Mucosa of rectum (tissue), 2 donors: ENCODE results near the gene RPP40.
"Not testable (repeated sequence)": the region's sequence is repeated elsewhere in the genome, so short reads cannot be mapped to it uniquely, and the experiment has no call there.

ENCODE experiments used
- H3K27ac ChIP-seq, 2 donors: one replicate each; pipeline ENCODE4 v1.7.0; 2013; ENCODE audit warnings: inconsistent platforms in 2 of 2, low read depth in 2 of 2, low read length in 2 of 2
- H3K27me3 ChIP-seq, 2 donors: one replicate each; pipeline ENCODE4 v1.7.0; 2013; ENCODE audit warnings: low read length in 2 of 2; ENCODE audit not compliant: control insufficient read depth in 2 of 2, insufficient read depth in 2 of 2
- H3K36me3 ChIP-seq, 2 donors: one replicate each; pipeline ENCODE4 v1.7.0; 2013; ENCODE audit warnings: low read length in 2 of 2; ENCODE audit not compliant: control insufficient read depth in 2 of 2, insufficient read depth in 2 of 2
- H3K4me1 ChIP-seq, 2 donors: one replicate each; pipeline ENCODE4 v1.7.0; 2013; ENCODE audit warnings: low read length in 2 of 2, mild to moderate bottlenecking in 1 of 2; ENCODE audit not compliant: control insufficient read depth in 2 of 2, insufficient read depth in 2 of 2
- H3K4me3 ChIP-seq, 2 donors: one replicate each; pipeline ENCODE4 v1.7.0; 2013; ENCODE audit warnings: low read length in 2 of 2
- H3K9ac ChIP-seq, 2 donors: one replicate each; pipeline ENCODE4 v1.7.0; 2013; ENCODE audit warnings: low read length in 2 of 2, low read depth in 1 of 2, mild to moderate bottlenecking in 1 of 2
- H3K9me3 ChIP-seq, 2 donors: one replicate each; pipeline ENCODE4 v1.7.0; 2013; ENCODE audit warnings: low read length in 2 of 2; ENCODE audit not compliant: control insufficient read depth in 2 of 2
- donor health status: healthy.
- donor health status: Normal muscosa, but diverticular disease.

Gene RPP40

DNA sequence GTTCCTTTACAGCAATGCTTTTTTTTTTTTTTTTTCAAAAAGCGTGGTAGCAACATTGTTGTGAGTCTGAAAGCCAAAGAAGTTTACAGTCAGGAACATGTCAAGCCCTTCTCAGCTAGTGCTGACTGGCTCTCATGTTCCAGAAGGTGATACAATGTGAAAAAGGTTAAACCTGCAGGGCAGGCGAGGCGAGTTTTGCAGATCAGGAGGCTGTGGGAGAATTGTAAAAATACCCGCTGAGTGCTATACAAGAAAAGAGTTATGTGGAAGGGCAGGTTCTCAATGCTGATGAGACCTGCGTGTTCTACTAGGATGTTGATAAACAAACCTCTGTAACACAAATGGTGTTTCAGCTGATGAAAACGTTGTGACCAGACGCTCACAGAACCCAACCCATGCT is 30.9 kb upstream of the RPP40 start:
- Histone ChIP-seq H3K36me3 (no peaks in the 10 kb centered on the region), H3K4me1 (no peaks in the 10 kb centered on the region), H3K4me3 (no peak overlapping the region), H3K9me3 (no peaks in the 10 kb centered on the region), H3K9ac (no peak overlapping the region), H3K27me3 (no peaks in the 10 kb centered on the region), H3K27ac (no peak overlapping the region)

DNA sequence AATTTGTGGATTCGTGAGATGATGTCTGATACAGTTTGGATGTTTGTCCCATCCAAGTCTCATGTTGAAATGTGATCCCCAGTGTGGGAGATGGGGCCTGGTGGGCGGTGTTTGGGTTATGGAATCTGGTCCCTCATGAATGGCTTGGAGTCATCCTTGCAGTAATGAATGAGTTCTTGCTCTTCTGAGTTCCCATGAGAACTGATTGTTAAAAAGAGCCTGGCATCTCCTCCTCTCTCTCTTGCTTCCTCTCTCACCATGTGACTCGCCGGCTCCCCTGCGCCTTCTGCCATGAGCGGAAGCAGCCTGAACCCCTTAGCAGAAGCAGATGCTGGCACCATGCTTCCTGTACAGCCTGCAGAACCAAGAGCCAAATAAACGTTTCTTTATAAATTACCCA is 30.5 kb upstream of the RPP40 start:
- Histone ChIP-seq H3K4me1 (no peaks in the 10 kb centered on the region), H3K27me3 (no peaks in the 10 kb centered on the region), H3K4me3 (no peak overlapping the region), H3K9me3 (no peaks in the 10 kb centered on the region), H3K9ac (no peak overlapping the region), H3K36me3 (no peaks in the 10 kb centered on the region), H3K27ac (no peak overlapping the region)

GRCh38 chr6:5033214-5033904 is 29.5 kb upstream of the RPP40 start:
- H3K27ac ChIP-seq, H3K36me3 ChIP-seq, H3K4me3 ChIP-seq, H3K27me3 ChIP-seq, H3K9me3 ChIP-seq, H3K9ac ChIP-seq, H3K4me1 ChIP-seq: not testable (repeated sequence)

DNA sequence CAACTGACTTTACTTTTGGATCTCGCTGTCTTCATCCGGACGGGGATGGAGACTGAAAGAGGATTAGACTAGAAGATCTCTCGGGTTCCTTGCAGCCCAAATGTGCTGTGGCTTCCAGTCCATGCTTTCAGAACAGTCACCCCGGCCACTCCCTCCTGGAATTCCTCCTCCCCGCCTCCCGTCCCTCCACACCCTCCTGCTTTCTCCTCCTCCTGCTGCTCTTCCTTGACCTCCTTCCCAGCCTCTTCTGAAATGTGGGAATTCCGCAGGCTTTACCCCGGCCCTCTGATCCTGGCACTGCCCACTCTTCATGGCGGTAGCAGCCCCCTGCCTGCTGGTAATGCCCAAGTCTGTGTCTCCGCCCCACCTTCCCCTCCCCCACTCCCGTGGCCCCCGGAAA is 28.9 kb upstream of the RPP40 start:
- peak overlapping the region; percentile 7 to 12 for H3K4me3 ChIP-seq
- not testable (repeated sequence) for H3K9me3 ChIP-seq, H3K27ac ChIP-seq, H3K36me3 ChIP-seq, H3K9ac ChIP-seq, H3K4me1 ChIP-seq, H3K27me3 ChIP-seq

- no peak overlapping the region for H3K4me3 ChIP-seq
- no peaks in the 10 kb centered on the region for H3K36me3 ChIP-seq
- no peaks in the 10 kb centered on the region for H3K9me3 ChIP-seq
- peaks cover 0 to 5% of the 10 kb centered on the region in 2 donors for H3K4me1 ChIP-seq
- no peak overlapping the region for H3K27ac ChIP-seq
- H3K27me3 ChIP-seq = no peaks in the 10 kb centered on the region
- H3K9ac ChIP-seq = no peak overlapping the region
Observed at GRCh38 chr6:5031150-5031549, 27.3 kb upstream of the RPP40 start.

GRCh38 chr6:5030596-5031136 is 26.8 kb upstream of the RPP40 start:
- no peak overlapping the region for H3K27ac ChIP-seq
- no peaks in the 10 kb centered on the region for H3K27me3 ChIP-seq
- H3K4me3 ChIP-seq = no peak overlapping the region
- no peaks in the 10 kb centered on the region for H3K9me3 ChIP-seq
- H3K9ac ChIP-seq = no peak overlapping the region
- H3K36me3 ChIP-seq = no peaks in the 10 kb centered on the region
- H3K4me1 ChIP-seq = peaks cover 0 to 8% of the 10 kb centered on the region in 2 donors

DNA sequence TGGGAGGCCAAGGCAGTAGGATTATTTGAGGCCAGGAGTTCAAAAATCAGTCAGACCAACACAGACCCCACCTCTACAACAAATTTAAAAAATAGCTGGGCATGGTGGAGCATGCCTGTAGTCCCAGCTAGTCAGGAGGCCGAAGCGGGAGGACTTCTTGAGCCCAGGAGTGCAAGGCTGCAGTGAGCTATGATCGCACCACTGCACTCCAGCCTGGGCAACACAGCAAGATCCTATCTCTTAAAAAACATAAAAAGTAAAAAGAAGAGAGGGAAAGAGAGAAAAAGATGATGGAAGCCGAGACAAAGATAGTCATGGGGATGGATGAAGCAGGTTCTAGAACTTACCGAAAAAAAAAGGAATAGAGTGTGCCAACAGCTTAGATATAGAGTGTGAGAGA is 25.8 kb upstream of the RPP40 start:
- Histone ChIP-seq H3K9ac (no peak overlapping the region), H3K4me3 (no peak overlapping the region), H3K36me3 (no peaks in the 10 kb centered on the region), H3K27me3 (no peaks in the 10 kb centered on the region), H3K27ac (no peak overlapping the region), H3K4me1 (peaks cover 3 to 11% of the 10 kb centered on the region in 2 donors), H3K9me3 (no peaks in the 10 kb centered on the region)

DNA sequence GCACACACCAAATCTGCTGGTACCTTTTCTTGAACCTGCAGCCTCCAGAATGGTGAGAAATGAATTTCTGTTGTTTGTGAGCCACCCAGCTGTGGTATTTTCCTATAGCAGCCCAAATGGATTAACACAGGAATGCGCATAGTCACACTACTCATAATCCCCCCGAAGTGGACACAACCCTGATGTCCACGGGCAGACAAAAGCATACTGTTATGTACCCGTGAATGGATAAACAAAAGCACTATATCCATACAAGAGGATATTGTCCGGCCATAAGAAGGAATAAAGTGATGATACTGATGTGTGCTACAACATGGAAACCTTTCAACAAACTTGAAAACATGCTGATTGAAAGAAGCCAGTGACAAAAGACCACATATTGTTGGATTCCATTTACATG is 25.1 kb upstream of the RPP40 start:
- Histone ChIP-seq H3K4me1 (peaks cover 3 to 11% of the 10 kb centered on the region in 2 donors), H3K36me3 (no peaks in the 10 kb centered on the region), H3K4me3 (no peak overlapping the region), H3K9ac (no peak overlapping the region), H3K9me3 (no peaks in the 10 kb centered on the region), H3K27ac (no peak overlapping the region), H3K27me3 (no peaks in the 10 kb centered on the region)

DNA sequence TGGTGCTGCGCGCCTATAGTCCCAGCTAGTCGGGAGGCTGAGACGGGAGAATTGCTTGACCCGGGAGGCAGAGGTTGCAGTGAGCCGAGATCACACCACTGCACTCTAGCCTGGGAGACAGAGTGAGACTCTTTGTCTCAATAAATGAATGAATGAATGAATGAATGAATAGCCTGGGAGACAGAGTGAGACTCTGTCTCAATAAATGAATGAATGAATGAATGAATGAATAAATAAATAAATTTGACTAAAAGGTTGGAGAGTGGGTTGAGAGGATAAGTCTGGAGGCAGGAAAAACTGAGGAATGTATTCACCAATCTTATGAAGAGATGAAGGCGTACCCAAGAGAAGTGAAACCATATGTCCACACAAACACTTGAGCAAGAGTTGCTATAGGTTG is 24.5 kb upstream of the RPP40 start:
- no peaks in the 10 kb centered on the region for H3K9me3 ChIP-seq
- H3K9ac ChIP-seq = no peak overlapping the region
- H3K4me1 ChIP-seq = peaks cover 3 to 11% of the 10 kb centered on the region in 2 donors
- H3K4me3 ChIP-seq = no peak overlapping the region
- no peaks in the 10 kb centered on the region for H3K36me3 ChIP-seq
- H3K27ac ChIP-seq = no peak overlapping the region
- no peaks in the 10 kb centered on the region for H3K27me3 ChIP-seq

GRCh38 chr6:5025911-5026819 is 22.3 kb upstream of the RPP40 start:
- no peaks in the 10 kb centered on the region for H3K27me3 ChIP-seq
- H3K27ac ChIP-seq = peak overlapping the region; percentile 60 to 64
- no peaks in the 10 kb centered on the region for H3K36me3 ChIP-seq
- H3K9me3 ChIP-seq = no peaks in the 10 kb centered on the region
- peak overlapping the region; percentile 71 to 78 for H3K4me3 ChIP-seq
- peak overlapping the region; percentile 68 for H3K9ac ChIP-seq
- H3K4me1 ChIP-seq = peaks cover 3 to 11% of the 10 kb centered on the region in 2 donors
